Astrocyte of the spinal cord (primary cell): Measurements from ENCODE around the gene EFHC2.
"Not testable (repeated sequence)": the region's sequence is repeated elsewhere in the genome, so short reads cannot be mapped to it uniquely, and the experiment has no call there.

Experiments used
- DNase-seq: peaks from one replicate; pipeline ENCODE4 v3.0.0; 2011; ENCODE audit warnings: low read depth, low spot score
- H3K4me3 ChIP-seq: 2 replicates; pipeline ENCODE4 v1.5.1; 2011; ENCODE audit warnings: low read depth, mild to moderate bottlenecking, low read length, moderate library complexity
- in situ Hi-C: cut with HindIII; loops from 2 replicates; pipeline ENCODE4 v1.10.0; 2017; ENCODE audit warnings: low sequenced_read_pairs
- TF ChIP-seq, protein P1 (sequence below): IDR thresholded peaks from 2 replicates; pipeline ENCODE4 v1.5.1; 2012; ENCODE audit warnings: low read depth, mild to moderate bottlenecking, low read length, inconsistent platforms

The EFHC2 gene

DNA sequence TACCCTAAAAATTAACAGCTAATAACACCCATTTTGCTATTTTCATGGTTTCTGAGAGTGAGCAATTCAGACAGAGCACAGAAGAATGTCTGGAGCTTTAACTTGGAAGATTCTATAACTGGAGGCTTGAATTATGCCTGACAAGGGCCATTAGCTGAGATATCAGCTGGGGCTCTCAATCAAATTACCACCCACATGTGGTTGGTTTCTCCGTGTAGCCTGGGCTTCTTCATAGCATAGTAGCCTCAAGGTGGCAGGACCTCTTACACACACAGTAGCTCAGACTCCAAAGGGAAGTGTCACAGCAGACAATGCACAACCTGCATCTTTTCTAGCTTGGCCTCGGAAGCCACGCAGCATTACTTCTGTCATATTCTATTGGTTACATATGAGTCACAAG lies 127.3 kb downstream of the EFHC2 start:
- no peak overlapping the region for H3K4me3 ChIP-seq
- TF ChIP-seq, protein P1, sequence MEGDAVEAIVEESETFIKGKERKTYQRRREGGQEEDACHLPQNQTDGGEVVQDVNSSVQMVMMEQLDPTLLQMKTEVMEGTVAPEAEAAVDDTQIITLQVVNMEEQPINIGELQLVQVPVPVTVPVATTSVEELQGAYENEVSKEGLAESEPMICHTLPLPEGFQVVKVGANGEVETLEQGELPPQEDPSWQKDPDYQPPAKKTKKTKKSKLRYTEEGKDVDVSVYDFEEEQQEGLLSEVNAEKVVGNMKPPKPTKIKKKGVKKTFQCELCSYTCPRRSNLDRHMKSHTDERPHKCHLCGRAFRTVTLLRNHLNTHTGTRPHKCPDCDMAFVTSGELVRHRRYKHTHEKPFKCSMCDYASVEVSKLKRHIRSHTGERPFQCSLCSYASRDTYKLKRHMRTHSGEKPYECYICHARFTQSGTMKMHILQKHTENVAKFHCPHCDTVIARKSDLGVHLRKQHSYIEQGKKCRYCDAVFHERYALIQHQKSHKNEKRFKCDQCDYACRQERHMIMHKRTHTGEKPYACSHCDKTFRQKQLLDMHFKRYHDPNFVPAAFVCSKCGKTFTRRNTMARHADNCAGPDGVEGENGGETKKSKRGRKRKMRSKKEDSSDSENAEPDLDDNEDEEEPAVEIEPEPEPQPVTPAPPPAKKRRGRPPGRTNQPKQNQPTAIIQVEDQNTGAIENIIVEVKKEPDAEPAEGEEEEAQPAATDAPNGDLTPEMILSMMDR, result no peak
- no peak for DNase-seq
- in situ Hi-C loops, result no loop called here

DNA sequence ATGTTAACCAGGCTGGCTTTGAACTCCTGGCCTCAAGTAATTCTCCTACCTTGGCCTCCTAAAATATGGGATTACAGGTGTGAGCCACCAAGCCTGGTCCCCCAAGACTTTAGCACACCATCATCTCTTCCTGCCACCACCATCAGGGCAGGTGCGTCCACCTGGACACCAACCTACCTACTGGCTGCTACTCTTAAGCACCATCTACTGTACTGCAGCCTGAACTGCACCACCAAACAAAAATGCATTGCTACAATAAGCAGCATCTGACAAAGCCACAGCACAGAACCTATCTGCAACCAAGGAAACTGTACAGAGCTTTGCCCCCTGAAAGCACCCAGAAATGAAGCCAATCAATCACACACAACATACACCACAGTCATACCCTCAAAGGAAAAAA lies 139.7 kb downstream of the EFHC2 start:
- TF ChIP-seq, protein P1, result peak; percentile 10
- in situ Hi-C loops, result no loop called here
- DNase-seq, result no peak
- no peak overlapping the region for H3K4me3 ChIP-seq

DNA sequence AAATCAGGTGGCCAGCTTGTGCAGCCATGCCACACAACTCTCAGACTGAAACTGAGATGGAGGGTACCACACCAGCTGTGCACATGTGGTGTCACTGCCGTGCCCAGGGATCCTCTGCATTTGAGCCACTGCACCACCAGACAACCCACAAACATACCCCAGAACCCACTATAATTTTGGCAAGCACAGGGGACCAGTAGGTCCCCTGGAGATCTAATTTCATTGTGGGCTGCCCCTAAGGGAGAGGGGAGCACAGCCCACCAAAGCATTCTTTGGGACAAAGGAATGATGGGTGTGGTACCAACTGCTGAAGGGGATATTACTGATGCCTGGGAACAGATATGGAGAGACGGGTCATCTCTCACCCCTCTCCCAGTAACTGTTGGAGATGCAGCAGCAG lies 140.9 kb downstream of the EFHC2 start:
- no peak overlapping the region for H3K4me3 ChIP-seq
- TF ChIP-seq, protein P1, result no peak
- DNase-seq, result no peak
- in situ Hi-C loops, result no loop called here

DNA sequence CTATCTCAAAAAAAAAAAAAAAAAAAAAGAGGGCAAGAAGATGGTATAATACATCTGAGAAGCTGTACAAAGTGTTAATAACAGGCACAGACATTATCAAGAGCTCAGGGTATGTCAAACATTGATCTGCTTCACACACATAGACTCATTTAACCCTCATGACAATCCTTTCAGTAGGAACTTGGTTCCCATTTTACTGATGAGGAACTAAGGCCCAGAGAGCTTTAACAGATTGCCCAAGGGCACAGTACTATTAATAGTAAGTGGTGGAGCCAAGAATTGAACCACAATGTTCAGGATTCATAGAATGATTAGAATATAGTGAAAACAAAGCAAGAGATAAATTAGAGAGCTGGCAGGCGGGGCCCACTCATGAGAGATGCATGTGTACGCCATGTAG lies 154.4 kb downstream of the EFHC2 start:
- in situ Hi-C loops, result no loop called here
- no peak for DNase-seq
- no peak overlapping the region for H3K4me3 ChIP-seq
- TF ChIP-seq, protein P1, result no peak

DNA sequence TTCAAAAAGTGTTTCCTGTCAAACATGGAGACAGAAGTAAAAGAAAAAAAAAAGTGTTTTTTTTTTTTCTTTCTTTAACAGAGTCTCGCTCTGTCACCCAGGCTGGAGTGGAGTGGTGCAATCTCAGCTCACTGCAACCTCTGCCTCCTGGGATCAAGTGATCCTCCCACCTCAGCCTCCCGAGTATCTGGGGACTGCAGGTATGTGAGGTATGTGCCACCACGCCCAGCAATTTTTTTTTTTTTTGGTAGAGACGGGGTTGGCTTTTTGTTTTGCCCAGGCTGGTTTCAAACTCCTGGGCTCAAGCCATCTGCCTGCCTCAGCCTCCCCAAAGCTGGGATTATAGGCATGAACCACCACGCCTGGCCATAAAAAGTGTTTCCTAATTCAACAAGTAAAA lies 155.6 kb downstream of the EFHC2 start:
- in situ Hi-C loops, H3K4me3 ChIP-seq, DNase-seq: not testable (repeated sequence)

DNA sequence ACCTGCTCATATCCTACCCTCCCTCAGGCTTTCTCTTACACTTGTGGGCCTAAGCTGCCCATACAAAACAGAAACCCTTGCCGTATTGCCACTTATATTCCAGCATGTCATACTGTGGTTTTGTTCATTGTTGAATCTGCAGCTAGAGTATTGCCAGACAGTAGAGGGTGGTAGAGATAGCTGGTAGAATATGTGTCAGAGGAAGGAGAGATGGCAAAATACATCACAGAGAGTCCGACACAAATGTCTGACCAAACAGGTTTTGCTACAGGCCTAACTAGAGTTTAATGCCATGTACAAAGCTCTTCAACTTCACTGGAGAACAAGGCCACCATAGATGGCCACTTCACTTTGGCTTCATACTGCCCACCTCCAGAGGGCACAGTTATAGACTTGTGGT lies 160.1 kb downstream of the EFHC2 start:
- DNase-seq, result no peak
- in situ Hi-C loops, result no loop called here
- TF ChIP-seq, protein P1, result no peak
- no peak overlapping the region for H3K4me3 ChIP-seq

DNA sequence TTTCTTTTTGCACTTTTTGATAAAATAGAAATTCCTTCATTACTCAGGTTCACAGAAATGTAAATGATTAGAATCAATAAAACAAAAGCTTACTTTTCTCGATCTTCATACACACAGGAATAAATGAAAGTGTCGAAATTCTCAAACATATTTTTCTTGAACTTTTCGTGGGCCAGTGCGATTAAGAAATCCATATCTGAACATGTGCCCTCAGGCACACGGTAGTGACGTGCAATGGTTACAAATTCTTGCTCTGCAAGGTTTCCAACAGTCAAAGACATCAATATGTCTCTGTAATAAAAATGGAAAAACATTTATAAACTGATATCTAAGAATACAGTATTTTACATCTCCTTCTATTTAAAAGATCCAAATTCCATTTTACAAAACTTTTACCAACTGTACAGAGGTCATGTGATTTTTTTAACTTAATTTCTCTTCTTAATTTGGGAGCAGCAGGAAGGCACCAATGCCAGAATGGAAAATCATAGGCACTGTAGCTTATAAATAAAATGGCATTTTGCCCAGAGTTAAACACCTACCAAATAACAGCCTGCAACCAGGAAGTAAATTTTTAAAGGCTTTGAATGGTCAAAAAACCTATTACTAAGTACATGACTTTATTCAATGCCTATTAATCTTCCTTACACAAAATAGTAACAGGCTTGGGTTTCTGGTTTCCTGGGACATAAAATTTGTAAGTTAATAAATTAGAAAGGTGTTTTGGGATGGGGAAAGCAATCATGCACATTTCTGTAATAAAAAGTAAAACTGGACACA lies 165.0 kb downstream of the EFHC2 start:
- in situ Hi-C loops, result no loop called here
- TF ChIP-seq, protein P1, result no peak
- no peak for DNase-seq
- H3K4me3 ChIP-seq, result no peak overlapping the region
